Activated T-helper 9 cell treated with anti-CD3 and anti-CD28 coated beads, Interleukin-2, amount 50 U/mL, for 16 hours (primary cell): ENCODE data around the gene IQGAP1.

ENCODE experiments used
- DNase-seq: peaks from one replicate; pipeline ENCODE4 v3.0.0-alpha.2; 2020; ENCODE audit warnings: low read depth

The IQGAP1 gene

GRCh38 chr15:90367576-90367975 lies 20.5 kb upstream of the IQGAP1 start:
- DNase-seq, result no peak

- DNase-seq, result no peak
Observed at GRCh38 chr15:90375071-90375470, 13.0 kb upstream of the IQGAP1 start.

GRCh38 chr15:90376789-90377188 lies 11.3 kb upstream of the IQGAP1 start:
- peak; percentile 38 for DNase-seq

- no peak for DNase-seq
Observed at GRCh38 chr15:90379263-90379662, 8.8 kb upstream of the IQGAP1 start.

GRCh38 chr15:90381515-90381914 lies 6.5 kb upstream of the IQGAP1 start:
- no peak for DNase-seq

- no peak for DNase-seq
Observed at GRCh38 chr15:90382320-90382719, 5.7 kb upstream of the IQGAP1 start.

GRCh38 chr15:90386221-90386620 lies 1.8 kb upstream of the IQGAP1 start:
- DNase-seq, result no peak

GRCh38 chr15:90388462-90389380 lies 679 bp downstream of the IQGAP1 start:
- peak; percentile 39 for DNase-seq

- no peak for DNase-seq
Observed at GRCh38 chr15:90389513-90389912, 1.5 kb downstream of the IQGAP1 start.

GRCh38 chr15:90393040-90393439 lies 5.0 kb downstream of the IQGAP1 start:
- no peak for DNase-seq

- no peak for DNase-seq
Observed at GRCh38 chr15:90394074-90394473, 6.0 kb downstream of the IQGAP1 start.

GRCh38 chr15:90394748-90395442 lies 6.9 kb downstream of the IQGAP1 start:
- DNase-seq, result no peak

GRCh38 chr15:90396321-90396720 lies 8.3 kb downstream of the IQGAP1 start:
- no peak for DNase-seq

GRCh38 chr15:90400005-90400758 lies 12.1 kb downstream of the IQGAP1 start:
- no peak for DNase-seq

- no peak for DNase-seq
Observed at GRCh38 chr15:90400759-90401314, 12.8 kb downstream of the IQGAP1 start.

- DNase-seq, result no peak
Observed at GRCh38 chr15:90401495-90401894, 13.5 kb downstream of the IQGAP1 start.

- no peak for DNase-seq
Observed at GRCh38 chr15:90402223-90402622, 14.2 kb downstream of the IQGAP1 start.

- DNase-seq, result no peak
Observed at GRCh38 chr15:90402767-90403166, 14.7 kb downstream of the IQGAP1 start.

- DNase-seq, result no peak
Observed at GRCh38 chr15:90405055-90405607, 17.1 kb downstream of the IQGAP1 start.

- DNase-seq, result no peak
Observed at GRCh38 chr15:90407336-90407735, 19.3 kb downstream of the IQGAP1 start.

- DNase-seq, result no peak
Observed at GRCh38 chr15:90407871-90408317, 19.9 kb downstream of the IQGAP1 start.

GRCh38 chr15:90408657-90409056 lies 20.6 kb downstream of the IQGAP1 start:
- DNase-seq, result no peak
